GM21515 (cell line): ENCODE data around the gene KRTAP7-1.

Experiments
- ATAC-seq: cut with Tn5 transposase; IDR thresholded peaks from one replicate; pipeline ENCODE4 v1.9.1; 2021; ENCODE audit not compliant: unreplicated experiment

KRTAP7-1 gene

GRCh38 chr21:30829659-30830058 lies at the start of gene KRTAP7-1:
TSS of gene KRTAP7-1 (minus strand) at chr21:30829759. CDS start at chr21:30829698, 61 bp downstream.
- ATAC-seq: no peak

- ATAC-seq: no peak
Measured at GRCh38 chr21:30874526-30874925, 45.0 kb upstream of the KRTAP7-1 start.

GRCh38 chr21:30847627-30848500 lies 18.3 kb upstream of the KRTAP7-1 start:
- ATAC-seq: no peak

GRCh38 chr21:30842990-30843389 lies 13.4 kb upstream of the KRTAP7-1 start:
- no peak for ATAC-seq

- no peak for ATAC-seq
Measured at GRCh38 chr21:30839304-30839703, 9.7 kb upstream of the KRTAP7-1 start.

GRCh38 chr21:30838536-30838935 lies 9.0 kb upstream of the KRTAP7-1 start:
- no peak for ATAC-seq

GRCh38 chr21:30831194-30831765 lies 1.7 kb upstream of the KRTAP7-1 start:
- no peak for ATAC-seq

- no peak for ATAC-seq
Measured at GRCh38 chr21:30818837-30819610, 10.5 kb downstream of the KRTAP7-1 start.

GRCh38 chr21:30813174-30813573 lies 16.4 kb downstream of the KRTAP7-1 start, which contains the start of gene KRTAP8-1:
TSS of gene KRTAP8-1 (minus strand) at chr21:30813274. CDS start at chr21:30813220, 54 bp downstream.
- no peak for ATAC-seq

- no peak for ATAC-seq
Measured at GRCh38 chr21:30800605-30801004, 29.0 kb downstream of the KRTAP7-1 start.

- ATAC-seq: no peak
Measured at GRCh38 chr21:30793581-30794314, 35.8 kb downstream of the KRTAP7-1 start.

GRCh38 chr21:30779249-30779648 lies 50.3 kb downstream of the KRTAP7-1 start:
- ATAC-seq: no peak
